Activated naive CD8-positive, alpha-beta T cell treated with anti-CD3 and anti-CD28 coated beads, Interleukin-2, amount 50 U/mL, for 24 hours (primary cell): ENCODE data around the gene NUP88.
A peak's percentile ranks its signal among the peaks of the same experiment; 100 is the strongest.
"Not testable (repeated sequence)": the region's sequence is repeated elsewhere in the genome, so short reads cannot be mapped to it uniquely, and the experiment has no call there.

ENCODE experiments used
- ATAC-seq: fragments of 150-1000 bp; cut with Tn5 transposase; one replicate; pipeline ENCODE4 v1.10.0; 2021
- DNase-seq: peaks from one replicate; pipeline ENCODE4 v3.0.0; 2021
- H3K27ac Mint-ChIP-seq: one replicate; pipeline ENCODE4 v1.8.0; 2021; ENCODE audit warnings: mild to moderate bottlenecking, mixed read lengths
- H3K27me3 Mint-ChIP-seq: one replicate; pipeline ENCODE4 v1.8.0; 2021; ENCODE audit warnings: mixed read lengths
- H3K36me3 Mint-ChIP-seq: one replicate; pipeline ENCODE4 v1.8.0; 2021; ENCODE audit warnings: low read depth, mixed read lengths
- H3K4me1 Mint-ChIP-seq: one replicate; pipeline ENCODE4 v1.8.0; 2021; ENCODE audit warnings: mixed read lengths
- H3K4me3 Mint-ChIP-seq: one replicate; pipeline ENCODE4 v1.8.0; 2021; ENCODE audit warnings: mild to moderate bottlenecking, moderate library complexity, mixed read lengths
- H3K9me3 Mint-ChIP-seq: one replicate; pipeline ENCODE4 v1.8.0; 2021; ENCODE audit warnings: mixed read lengths

Gene NUP88

DNA sequence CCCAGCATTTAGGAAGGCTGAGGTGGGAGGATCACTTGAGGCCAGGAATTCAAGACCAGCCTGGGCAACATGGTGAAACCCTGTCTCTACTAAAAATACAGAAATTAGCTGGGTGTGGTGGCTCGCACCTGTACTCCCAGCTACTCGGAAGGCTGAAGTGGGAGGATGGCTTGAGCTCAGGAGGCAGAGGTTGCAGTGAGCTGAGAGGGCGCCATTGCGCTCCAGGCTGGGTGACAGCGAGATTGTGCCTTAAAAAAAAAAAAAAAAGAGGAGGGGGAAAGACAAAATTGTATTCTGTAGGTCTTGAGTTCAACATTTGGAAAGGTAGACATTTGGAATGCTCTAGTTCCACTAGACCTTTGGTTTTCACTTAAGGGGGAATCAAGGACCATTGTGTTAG, 11.8 kb upstream of the NUP88 start:
- not testable (repeated sequence) for ATAC-seq, H3K27me3 Mint-ChIP-seq, H3K4me3 Mint-ChIP-seq, H3K9me3 Mint-ChIP-seq, DNase-seq
- Mint-ChIP-seq H3K27ac (peak overlapping the region; percentile 74), H3K4me1 (peaks cover 19% of the 10 kb centered on the region), H3K36me3 (peaks cover 70% of the 10 kb centered on the region)

DNA sequence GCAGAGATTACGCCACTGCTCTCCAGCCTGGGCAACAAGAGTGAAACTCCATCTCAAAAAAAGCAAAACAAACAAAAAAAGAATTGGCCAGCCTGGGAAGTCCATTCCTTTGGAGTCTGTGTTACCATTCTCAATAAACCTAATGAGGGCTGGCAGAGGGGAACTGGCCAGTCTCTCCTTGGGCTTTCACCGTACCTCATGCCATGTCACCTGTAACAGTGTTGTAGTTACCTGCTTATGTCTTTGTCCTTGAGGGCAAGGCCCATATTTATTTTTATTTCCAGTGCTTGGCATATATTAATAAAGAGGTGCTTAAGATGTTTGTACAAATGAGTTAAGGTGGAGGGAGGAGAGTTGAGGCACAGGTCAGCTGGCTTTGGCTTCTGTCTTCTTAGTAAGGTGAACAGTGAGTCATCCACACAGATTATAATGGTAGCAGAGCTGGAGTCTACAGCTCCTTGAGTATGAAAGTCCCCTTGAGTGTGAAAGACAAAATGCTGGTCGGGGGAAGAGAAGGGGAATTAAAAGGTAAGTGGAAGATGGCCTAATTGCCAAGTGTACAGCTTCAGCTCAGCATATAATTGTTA, 11.0 kb upstream of the NUP88 start:
- Mint-ChIP-seq H3K9me3 (no peaks in the 10 kb centered on the region), H3K27me3 (no peaks in the 10 kb centered on the region), H3K4me3 (no peak overlapping the region), H3K36me3 (peaks cover 67% of the 10 kb centered on the region), H3K27ac (peak overlapping the region; percentile 44), H3K4me1 (peaks cover 15% of the 10 kb centered on the region)
- ATAC-seq (no peak), DNase-seq (no peak)

DNA sequence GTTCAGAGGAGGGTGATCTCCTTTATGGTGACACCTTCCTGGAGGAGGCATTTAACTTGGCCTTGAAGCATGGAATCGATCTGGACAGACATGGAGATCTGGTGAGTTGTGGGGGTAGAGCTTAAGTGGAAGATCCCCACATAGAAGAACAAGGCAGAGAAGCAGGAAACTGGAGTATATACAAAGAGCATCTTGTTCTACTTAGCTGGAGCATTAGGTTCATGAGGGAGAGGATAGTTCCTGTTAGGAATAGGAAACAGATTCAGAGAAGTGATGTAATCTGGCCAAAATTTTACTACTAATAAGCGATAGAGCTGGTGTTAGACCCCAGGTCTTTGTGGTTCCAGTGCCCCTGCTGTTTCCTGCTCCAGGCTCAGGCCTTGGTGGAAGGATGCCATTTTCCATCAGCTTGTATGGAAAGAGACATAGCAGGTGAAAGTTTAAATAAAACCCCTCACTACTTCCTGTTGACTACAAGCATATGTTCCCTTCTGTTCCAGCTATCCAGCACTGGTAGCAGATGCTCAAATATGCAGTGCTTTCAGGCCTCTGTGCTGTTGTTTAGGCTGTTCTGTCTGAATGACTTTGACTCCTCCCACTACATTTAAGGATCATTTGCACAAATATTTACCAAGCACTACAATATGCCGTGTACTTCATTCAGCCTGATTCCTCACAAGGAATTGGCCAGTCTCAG, 9.9 kb upstream of the NUP88 start:
- DNase-seq (no peak), ATAC-seq (no peak)
- H3K4me3 Mint-ChIP-seq = no peak overlapping the region
- no peaks in the 10 kb centered on the region for H3K9me3 Mint-ChIP-seq
- no peaks in the 10 kb centered on the region for H3K27me3 Mint-ChIP-seq
- peaks cover 9% of the 10 kb centered on the region for H3K4me1 Mint-ChIP-seq
- peaks cover 61% of the 10 kb centered on the region for H3K36me3 Mint-ChIP-seq
- no peak overlapping the region for H3K27ac Mint-ChIP-seq

DNA sequence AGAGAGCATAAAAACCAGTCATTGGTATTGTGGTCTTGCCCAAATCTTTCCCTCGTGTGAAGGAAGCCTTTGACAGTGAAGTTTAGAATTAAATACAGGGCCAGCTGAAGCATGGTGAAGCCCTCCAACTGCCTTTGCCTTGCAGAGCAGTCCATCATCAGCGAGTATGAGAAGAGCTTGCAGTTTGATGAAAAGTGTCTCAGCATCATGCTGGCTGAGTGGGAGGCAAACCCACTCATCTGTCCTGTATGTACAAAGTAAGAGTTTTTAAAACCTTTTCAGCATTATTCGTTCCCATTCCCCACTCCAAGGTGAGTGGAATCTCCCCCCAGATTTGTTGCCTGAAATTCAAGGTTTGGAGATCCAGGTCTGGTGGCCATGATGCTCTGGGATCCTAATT, 6.4 kb upstream of the NUP88 start:
- no peak for ATAC-seq
- Mint-ChIP-seq H3K27ac (no peak overlapping the region), H3K9me3 (no peaks in the 10 kb centered on the region), H3K4me1 (peaks cover 27% of the 10 kb centered on the region), H3K4me3 (no peak overlapping the region), H3K27me3 (no peaks in the 10 kb centered on the region), H3K36me3 (peaks cover 51% of the 10 kb centered on the region)
- no peak for DNase-seq

DNA sequence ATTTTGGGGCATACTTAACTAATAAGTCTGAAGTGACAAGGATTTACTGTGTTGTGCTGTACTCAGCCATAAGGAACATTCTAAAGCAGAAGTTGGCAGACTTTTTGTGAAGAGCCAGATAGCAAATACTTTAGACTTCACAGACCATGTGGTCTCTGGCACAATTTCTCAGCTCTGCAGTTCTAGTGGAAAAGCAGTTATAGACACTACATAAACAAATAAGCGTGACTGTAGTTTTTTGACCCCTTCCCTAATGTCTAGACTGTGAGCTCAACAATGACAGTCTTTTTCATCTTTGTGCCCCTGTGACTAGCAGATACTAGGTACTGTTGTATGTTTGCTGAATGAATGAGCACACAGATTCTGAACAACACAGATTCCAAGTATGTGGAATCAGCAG, 5.4 kb upstream of the NUP88 start:
- no peak overlapping the region for H3K4me3 Mint-ChIP-seq
- no peak for DNase-seq
- no peak overlapping the region for H3K27ac Mint-ChIP-seq
- H3K9me3 Mint-ChIP-seq = no peaks in the 10 kb centered on the region
- H3K36me3 Mint-ChIP-seq = peaks cover 52% of the 10 kb centered on the region
- peaks cover under 1% of the 10 kb centered on the region for H3K27me3 Mint-ChIP-seq
- H3K4me1 Mint-ChIP-seq = peaks cover 31% of the 10 kb centered on the region
- ATAC-seq = no peak

DNA sequence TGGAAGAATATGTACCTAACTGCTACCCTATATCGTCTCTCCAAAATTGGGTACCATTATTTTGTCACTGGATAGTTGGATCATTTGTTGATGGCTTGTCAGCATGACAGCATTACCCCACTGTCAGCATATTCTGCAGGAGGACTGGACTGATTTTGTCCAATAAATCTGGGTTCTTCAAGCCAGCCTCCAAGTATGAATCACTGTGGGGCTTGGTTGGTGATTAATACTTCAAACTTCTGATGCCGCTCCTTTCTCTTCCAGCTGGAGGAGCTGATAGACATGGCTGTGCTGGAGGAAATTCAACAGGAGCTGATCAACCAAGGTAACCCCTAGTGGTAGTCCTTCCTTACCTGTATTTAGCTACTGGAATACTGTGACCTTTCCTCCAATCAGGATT, 3.0 kb upstream of the NUP88 start:
- peak overlapping the region; percentile 5 for H3K4me3 Mint-ChIP-seq
- ATAC-seq = no peak
- H3K9me3 Mint-ChIP-seq = no peaks in the 10 kb centered on the region
- peaks cover 5% of the 10 kb centered on the region for H3K27me3 Mint-ChIP-seq
- H3K27ac Mint-ChIP-seq = no peak overlapping the region
- DNase-seq = no peak
- H3K4me1 Mint-ChIP-seq = peaks cover 50% of the 10 kb centered on the region
- peaks cover 45% of the 10 kb centered on the region for H3K36me3 Mint-ChIP-seq

DNA sequence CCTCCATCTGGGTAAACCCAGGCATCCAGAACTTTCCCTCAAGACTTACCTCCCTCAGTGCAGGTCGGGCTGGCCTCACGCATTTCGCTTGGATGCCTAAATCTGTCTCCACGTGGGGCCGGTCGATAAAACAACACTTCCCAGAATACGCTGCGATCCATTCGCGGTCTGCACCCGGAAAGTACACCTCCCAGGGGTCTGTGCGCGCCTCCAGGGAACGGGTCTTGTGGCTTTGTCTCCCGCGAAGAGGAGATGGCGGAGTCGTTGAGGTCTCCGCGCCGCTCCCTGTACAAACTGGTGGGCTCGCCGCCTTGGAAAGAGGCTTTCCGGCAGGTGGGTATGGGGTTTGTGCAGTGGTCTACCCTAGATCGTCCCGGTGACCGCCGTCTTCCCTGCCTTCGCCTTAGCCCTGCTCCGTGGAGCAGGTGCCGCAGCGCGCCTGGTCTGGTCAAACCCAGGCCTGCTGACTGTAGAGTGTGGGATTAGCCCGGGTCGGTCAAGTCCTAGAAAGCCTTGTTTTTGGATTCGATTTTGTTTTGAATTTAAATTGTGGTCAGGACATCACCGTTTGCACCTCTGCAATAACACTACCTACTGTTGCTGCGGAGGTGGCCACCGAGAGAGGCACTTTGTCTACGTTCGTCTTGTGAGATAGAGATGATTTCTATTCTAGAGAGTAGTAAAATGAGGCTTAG, 644 bp upstream of the NUP88 start, which contains the start of gene RPAIN:
Gene RPAIN (plus strand): TSS at position 224 of the 695 bp plus-strand sequence. CDS start 29 bp downstream, at position 253.
- Mint-ChIP-seq H3K4me1 (peaks cover 67% of the 10 kb centered on the region), H3K36me3 (peaks cover 48% of the 10 kb centered on the region), H3K27ac (peak within 1 kb of the TSS; percentile 100), H3K4me3 (peak within 1 kb of the TSS; percentile 100), H3K27me3 (peaks cover 5% of the 10 kb centered on the region), H3K9me3 (no peaks in the 10 kb centered on the region)
- DNase-seq (peak; percentile 84), ATAC-seq (peak; percentile 72)

DNA sequence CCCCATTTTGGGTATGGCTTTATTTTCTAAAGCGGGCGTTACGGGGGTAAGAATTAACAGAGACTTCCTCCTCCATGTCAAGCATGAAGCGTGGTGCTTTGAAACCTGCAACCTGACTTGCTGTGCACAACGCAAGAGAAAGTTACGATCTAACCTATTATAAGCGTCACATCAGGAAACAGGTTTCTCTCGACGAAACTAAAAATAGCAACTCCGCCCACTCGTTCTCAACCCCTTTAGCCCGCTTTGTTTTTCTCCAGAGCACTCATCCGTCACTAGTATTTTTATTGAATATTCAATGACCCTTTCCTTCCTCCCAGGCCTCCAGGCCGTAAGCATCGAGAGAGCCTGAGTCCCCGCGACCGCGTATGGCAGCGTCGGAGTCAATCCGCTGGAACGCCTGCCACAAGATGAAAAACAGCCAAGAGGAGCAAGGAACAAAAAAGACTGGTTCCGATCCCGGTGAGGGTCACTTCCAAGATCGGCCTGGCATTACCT, 555 bp downstream of the NUP88 start:
- Mint-ChIP-seq H3K36me3 (peaks cover 48% of the 10 kb centered on the region), H3K9me3 (no peaks in the 10 kb centered on the region), H3K4me1 (peaks cover 76% of the 10 kb centered on the region), H3K27ac (peak overlapping the region; percentile 100), H3K4me3 (peak overlapping the region; percentile 100), H3K27me3 (peaks cover 5% of the 10 kb centered on the region)
- DNase-seq = peak; percentile 64
- ATAC-seq = peak; percentile 44

DNA sequence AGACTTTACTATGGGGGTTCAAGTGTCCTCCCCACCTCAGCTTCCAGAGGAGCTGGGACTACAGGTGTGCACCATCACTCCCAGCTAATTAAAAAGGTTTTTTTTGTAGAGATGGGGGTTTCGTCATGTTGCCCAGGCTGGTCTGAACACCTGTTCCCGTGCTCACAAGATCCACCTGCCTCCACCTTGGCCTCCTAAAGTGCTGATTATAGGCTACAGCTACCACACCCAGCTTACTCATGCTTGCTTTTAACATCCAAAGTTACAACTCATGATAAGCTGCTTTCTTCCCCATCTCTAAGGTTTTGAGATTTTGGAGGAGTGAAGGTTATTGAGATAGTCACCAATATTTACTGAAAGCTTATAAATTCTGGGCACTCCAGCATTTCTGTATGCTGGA, 2.6 kb downstream of the NUP88 start:
- Mint-ChIP-seq H3K27me3 (peaks cover 5% of the 10 kb centered on the region), H3K4me1 (peaks cover 80% of the 10 kb centered on the region), H3K4me3 (peak overlapping the region; percentile 100), H3K36me3 (peaks cover 56% of the 10 kb centered on the region), H3K9me3 (no peaks in the 10 kb centered on the region), H3K27ac (peak overlapping the region; percentile 42)
- DNase-seq (no peak), ATAC-seq (no peak)

DNA sequence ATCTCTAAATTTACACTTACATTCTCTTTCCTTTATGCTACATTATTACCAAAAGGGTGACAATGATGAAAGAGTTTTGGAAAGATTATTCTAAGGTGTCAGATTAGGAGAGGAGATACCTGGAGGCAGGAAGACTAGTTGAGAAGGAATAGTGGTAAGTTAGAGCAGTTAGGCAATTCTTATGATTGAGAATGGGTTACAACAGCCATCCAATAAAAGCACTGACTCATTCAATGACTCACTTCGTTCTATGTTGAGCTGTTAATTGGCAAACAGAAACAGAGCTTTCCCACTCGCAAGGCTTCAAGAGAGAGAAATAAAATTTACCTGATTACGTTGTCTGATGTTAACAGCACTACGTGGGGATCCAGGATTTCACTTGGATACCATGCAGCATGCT, 5.8 kb downstream of the NUP88 start:
- peak; percentile 74 for ATAC-seq

DNA sequence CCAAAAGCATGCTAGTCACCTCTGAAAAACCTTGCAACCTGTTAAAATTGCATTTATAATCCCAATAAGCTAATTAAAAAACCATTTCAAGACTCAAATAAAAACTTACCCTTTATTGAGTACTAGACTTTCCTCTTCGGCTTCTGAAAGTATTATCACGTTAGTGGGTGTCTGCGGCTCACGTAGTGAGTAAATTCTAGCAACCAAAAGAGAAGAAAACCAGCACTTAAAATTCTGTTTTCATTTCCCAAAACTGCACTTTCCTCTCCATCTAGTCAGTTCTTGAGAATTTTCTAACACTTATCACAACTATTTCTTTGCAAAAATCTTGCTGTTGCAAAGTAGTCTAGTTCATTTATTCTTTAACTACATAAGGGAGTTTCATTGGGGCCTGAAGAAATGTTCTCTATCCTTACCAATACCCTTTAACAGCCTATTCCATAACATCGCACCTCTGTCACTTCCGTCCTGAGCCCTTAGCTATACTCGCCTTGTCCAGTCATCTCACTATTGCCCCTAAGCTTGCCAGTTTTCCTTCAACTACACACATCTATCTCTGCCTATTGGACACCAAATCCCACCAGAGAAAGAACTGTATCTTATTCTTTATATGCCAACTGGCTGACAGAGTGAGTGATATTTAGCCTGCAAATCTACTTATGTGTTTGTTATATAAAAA, 8.7 kb downstream of the NUP88 start:
- ATAC-seq (no peak), DNase-seq (no peak)
- Mint-ChIP-seq H3K4me3 (no peak overlapping the region), H3K4me1 (peaks cover 32% of the 10 kb centered on the region), H3K9me3 (no peaks in the 10 kb centered on the region), H3K27ac (no peak overlapping the region), H3K36me3 (peaks cover 43% of the 10 kb centered on the region), H3K27me3 (no peaks in the 10 kb centered on the region)

More for the DNA sequence above, 5.8 kb downstream of the NUP88 start:
- DNase-seq = no peak
- peaks cover 56% of the 10 kb centered on the region for H3K4me1 Mint-ChIP-seq
- no peaks in the 10 kb centered on the region for H3K27me3 Mint-ChIP-seq
- peaks cover 56% of the 10 kb centered on the region for H3K36me3 Mint-ChIP-seq
- H3K9me3 Mint-ChIP-seq = no peaks in the 10 kb centered on the region
- peak overlapping the region; percentile 72 for H3K27ac Mint-ChIP-seq
- H3K4me3 Mint-ChIP-seq = peak overlapping the region; percentile 17

DNA sequence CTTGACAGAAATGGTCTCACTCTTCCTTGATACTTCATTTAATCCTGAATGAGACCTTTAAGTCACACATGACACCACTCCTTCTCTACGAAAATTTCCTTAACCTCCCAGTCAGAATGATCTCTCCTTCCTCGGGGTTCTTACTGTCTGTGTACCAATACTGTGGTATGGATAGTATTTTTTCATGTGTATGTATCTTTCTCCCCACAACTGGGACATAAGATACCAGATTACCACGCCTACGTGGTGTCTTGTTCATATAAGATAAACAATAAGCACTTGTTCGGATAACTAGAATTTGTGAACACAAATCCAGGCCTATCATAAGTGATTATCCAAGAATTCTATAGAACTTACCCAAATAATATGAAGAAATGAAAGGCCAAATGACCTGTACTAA, 11.3 kb downstream of the NUP88 start:
- H3K27ac Mint-ChIP-seq = no peak overlapping the region
- H3K4me1 Mint-ChIP-seq = peaks cover 14% of the 10 kb centered on the region
- peaks cover 42% of the 10 kb centered on the region for H3K36me3 Mint-ChIP-seq
- DNase-seq (no peak), ATAC-seq (no peak)
- no peak overlapping the region for H3K4me3 Mint-ChIP-seq
- H3K27me3 Mint-ChIP-seq = no peaks in the 10 kb centered on the region
- H3K9me3 Mint-ChIP-seq = no peaks in the 10 kb centered on the region

DNA sequence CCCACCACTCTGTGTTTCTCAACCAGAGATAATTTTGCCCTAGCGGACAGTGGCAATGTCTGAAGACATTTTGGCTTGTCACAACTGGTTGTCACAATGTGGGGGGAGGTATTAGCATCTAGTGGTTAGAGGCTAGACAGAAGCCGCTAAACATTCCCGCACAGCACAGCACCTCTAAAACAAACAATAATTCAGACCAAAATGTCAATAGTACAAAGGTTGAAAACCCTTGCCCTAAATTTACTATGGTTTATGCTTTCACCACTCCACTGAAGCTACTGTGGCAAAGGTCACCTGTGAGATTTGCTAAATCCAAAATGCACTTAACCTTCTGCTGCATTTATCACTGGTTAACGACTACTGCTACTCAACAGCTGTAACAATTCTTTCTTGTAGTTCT, 14.1 kb downstream of the NUP88 start:
- H3K9me3 Mint-ChIP-seq = no peaks in the 10 kb centered on the region
- H3K27me3 Mint-ChIP-seq = no peaks in the 10 kb centered on the region
- peaks cover under 1% of the 10 kb centered on the region for H3K4me1 Mint-ChIP-seq
- peaks cover 30% of the 10 kb centered on the region for H3K36me3 Mint-ChIP-seq
- H3K4me3 Mint-ChIP-seq = no peak overlapping the region
- ATAC-seq (no peak), DNase-seq (no peak)
- no peak overlapping the region for H3K27ac Mint-ChIP-seq

DNA sequence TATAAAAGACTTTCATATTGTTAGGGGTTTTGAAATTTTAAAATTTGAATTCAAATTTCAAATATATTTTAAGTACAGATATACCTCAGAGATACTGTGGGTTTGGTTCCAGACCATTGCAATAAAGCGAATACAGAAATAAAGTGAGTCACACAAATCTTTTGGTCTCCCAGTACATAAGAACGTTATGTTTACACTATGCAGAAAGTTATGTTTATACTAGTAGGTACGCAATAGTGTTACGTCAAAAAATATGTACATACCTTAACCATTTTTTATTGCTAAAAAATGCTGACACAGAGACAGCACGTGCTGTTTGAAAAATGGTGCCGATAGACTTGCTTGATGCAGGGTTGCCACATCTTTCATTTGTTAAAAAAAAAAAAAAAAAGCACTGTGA, 19.7 kb downstream of the NUP88 start:
- H3K4me1 Mint-ChIP-seq = peaks cover 11% of the 10 kb centered on the region
- no peak overlapping the region for H3K27ac Mint-ChIP-seq

More for the DNA sequence above, 19.7 kb downstream of the NUP88 start:
- Mint-ChIP-seq H3K4me3 (no peak overlapping the region), H3K9me3 (no peaks in the 10 kb centered on the region), H3K36me3 (peaks cover 59% of the 10 kb centered on the region), H3K27me3 (no peaks in the 10 kb centered on the region)
- ATAC-seq (no peak), DNase-seq (no peak)
